GM19324 (cell line): Measurements from ENCODE around the gene HSPB7.
"Not testable (repeated sequence)": the region's sequence is repeated elsewhere in the genome, so short reads cannot be mapped to it uniquely, and the experiment has no call there.

Experiments used
- ATAC-seq: cut with Tn5 transposase; IDR thresholded peaks from one replicate; pipeline ENCODE4 v1.9.1; 2021; ENCODE audit warnings: mild to moderate bottlenecking, moderate library complexity; ENCODE audit not compliant: unreplicated experiment, low FRiP score

Gene HSPB7

DNA sequence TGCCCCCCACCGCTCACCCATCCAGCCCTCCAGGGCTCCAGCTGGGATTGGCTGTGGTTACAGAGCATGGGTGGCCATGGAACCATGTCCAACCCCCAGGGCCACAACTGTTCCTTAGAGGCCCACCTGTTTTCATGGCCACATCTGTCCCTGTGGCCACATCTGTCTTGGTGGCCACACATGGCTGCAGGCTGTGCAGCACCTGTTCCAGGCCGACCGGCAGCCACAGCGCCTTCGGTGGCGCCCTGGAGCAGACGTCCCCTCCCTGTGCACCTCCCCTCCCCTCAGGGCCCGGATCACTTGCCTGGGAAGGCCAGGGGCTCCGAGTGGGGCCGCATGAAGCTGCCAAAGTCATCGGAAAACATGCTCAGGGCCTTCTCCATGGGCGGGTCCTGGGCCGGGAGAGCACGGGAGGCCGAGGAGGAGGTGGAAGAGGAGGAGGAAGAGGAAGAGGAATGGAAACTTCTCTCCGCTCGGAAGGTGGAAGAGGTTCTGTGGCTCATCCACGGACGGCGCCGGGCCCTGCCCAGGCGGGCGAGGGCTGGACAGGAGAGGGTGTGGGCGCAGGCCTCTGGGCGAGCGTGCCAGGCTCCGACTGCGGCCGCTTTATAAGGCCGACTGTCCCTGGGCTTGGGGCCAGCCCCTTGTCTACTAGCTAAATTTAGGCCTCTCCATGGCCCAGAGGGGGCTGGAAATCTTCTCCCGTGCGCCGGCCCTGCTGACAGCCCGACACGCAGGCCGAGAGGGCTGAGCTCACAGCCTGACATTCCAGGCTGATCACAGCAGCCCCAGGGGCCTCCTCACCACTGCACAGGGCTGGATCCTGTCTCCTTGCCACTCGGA lies at the start of gene HSPB7:
TSS of gene HSPB7 (minus strand) at position 583 of the 843 bp plus-strand sequence. CDS start at position 503, 80 bp downstream.
- no peak for ATAC-seq

DNA sequence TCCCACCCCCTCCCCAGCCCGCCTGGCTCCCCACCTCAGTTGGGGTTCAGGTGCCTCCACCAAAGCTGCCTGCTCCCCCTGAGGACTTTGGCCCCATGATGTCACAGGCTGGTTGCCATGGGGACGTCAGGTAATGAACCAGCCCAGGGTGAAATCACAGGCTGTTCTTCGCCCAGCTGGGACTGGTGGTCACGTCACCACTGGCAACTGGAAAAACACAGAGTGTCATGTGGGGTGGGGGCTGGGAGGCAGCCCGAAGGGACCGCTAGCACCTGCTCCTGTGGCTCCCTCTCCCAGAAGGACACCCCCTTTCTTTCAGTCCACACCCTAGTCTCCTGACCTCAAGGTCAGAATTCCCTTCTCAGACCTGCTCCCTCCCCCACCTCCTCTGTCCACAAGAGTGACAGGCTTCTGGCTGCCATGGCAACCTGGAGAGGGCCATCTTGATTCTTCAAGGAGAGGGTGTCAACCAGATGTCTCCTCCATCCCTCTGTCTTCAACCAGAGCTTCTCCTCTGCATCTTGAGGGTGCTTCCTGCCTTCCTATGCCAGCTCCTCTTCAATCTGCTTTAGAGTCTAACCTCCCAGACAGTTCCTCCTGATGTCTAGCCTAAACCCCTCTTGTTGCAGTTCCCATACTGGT lies 49.4 kb upstream of the HSPB7 start:
- no peak for ATAC-seq

DNA sequence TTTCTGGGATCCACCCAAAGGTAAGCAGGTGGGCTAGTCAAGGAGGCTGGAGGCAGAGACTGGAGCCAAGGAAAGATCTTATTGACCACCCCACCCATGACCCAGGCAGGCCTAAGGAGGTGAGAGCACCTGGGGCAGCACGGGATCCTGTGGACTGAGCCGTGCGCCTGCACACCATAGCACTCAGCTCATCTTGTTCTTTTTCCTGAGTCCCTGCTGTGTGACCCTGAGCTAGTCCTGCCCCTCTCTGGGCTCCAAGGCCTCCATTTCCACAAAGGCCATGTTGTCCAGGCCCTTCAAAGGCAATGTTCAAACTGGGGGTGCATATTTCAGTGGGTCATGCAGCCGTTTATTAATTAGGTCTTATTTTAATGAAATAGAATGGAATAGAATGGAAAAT lies 48.4 kb upstream of the HSPB7 start:
- ATAC-seq = no peak

DNA sequence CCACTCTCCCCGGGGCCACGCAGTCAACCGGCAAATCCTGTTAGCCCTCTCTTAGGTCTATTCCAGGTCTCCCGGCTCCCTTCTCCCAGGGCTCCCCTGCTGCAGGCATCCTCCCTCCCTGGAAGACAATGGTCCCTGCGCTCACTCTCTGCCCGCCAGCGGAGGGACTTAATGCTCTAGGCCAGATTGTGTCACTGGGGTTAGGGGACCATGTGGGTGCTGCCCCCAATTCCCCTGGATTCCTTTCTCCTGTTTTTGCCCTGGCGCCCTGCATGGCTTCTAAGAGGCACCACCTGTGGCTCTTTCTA lies 47.4 kb upstream of the HSPB7 start:
- no peak for ATAC-seq

DNA sequence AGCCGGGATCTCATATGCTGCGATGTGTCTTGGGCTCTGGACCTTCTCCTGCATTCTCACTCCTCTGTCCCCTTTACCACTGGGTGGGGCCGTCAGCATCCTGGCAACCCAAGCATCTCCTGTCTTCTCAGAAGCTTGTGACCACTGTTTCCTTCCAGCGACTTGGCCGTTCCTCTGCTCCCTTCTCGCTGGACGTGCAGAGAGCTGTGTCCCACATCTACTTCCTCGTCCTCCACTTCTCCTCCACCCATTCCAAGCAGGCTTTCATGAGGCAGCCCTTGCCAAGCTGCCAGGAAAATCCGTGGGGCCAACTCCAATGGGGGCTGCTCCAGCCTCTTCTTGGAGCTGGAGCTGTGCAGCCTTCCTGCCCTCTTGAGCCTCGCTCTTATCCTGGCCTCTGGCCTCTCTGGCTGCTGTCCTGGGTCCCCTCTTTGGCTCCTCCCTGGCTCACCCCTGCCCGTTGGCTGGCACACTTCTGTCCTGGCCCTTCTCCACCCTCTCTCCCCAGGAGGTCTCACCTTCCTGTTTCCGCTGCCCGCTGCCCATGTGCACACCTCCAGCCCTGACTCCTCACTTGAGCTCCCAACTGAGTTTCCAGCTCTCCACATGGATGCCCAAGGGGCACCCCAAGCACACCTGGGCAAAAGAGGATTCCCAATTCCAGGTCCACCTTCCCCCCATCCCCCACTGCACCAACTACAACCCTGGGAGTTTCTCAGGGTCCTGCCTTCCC lies 46.9 kb upstream of the HSPB7 start:
- ATAC-seq = no peak

DNA sequence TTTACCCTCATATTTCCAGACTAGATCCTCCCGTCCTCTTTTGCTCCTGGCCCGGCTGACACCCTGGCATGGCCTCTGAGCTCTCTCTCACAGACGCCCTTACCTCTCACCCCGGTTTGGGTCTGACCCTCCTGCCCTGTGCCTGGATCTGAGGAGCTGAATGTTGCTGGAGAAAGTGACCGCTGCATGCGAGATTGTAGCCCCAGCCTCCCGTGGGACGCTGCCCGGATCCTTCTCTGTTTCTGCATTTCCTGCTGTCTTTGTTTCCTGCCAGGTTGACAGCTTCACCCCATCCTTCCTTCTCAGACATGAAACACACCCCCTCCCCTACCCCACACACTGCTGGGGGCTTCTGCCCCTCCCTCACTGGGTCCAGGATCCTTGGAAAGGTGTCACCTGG lies 46.1 kb upstream of the HSPB7 start:
- no peak for ATAC-seq

DNA sequence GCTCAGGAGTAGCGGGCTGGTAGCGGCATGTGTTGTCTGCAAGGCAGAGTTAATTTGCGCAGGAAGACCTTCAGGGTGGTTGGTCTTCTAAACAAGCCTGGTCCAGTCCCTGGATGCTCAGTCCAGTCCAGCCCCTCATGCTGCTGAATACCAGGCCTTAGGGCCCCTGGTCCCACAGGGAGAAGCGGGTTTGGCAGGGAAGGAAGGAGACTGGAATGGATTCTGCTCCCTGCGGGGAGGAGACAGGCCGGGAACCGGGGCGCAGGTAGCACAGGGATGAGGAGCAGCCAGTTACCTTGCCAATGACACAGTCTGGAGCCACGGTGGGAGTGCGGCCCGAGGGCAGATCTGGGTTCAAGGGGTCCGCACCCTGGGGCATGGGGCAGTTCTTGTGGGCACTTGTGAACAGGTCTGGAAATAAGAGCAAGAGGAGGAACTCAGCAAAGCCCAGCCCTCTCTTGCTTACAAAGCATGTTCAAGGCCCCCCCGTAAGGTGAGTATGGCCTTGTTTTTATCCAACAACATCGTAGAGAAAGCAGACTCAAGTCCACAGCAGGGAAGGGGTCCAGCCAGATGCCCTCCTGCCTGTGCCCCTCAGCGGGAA lies 45.5 kb upstream of the HSPB7 start:
- no peak for ATAC-seq

DNA sequence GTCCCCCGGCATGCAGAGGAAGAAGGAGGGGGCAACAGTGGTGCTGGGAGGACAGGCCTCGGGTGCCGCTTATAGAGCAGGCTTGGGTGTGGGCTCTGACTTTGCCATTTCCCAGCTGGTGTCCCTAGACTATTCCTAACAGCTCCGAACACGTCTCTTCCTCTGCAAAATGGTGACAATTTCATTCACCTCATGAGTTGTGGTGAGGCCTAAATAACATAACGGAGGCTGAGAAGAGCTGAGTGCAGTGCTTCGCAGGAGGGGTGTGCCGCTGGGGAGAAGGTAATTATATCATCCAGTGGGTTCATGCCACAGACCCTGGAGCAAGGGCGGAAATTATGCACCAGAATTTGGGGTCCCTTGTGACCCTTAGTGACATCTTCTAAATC lies 44.8 kb upstream of the HSPB7 start:
- ATAC-seq = not testable (repeated sequence)

DNA sequence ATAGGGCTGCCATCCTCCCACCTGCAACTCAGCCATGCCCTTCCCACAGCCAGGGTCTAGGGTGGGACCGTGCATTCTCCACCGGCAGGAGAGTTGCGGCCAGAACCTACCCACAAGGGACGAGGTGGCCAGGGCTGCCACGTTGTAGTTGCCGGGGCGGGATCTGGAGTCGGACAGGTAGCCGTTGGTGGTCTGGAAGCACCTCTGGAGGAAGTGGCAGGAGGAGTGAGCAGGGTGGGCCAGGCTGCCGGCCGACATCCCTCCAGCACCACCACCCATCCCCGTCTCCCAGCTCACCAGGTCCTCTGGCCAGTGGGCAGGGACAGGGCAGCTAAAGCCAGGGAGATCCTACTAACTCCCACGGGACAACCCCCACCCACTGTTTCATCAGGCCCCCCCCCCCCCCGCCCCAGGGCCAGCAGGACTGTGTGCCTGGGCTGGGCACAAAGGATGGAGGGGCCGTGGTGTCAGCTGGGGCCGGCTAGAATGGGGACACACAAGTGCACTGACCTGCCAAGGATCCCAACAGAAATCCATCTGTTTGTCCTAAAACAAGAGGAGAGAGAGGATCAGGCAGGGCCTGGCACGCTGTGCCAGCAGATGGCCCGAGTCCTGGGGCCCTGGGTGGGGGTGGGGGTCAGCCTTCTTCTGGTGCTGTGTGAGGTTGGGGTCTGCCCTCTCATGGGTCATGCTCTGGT lies 44.3 kb upstream of the HSPB7 start:
- not testable (repeated sequence) for ATAC-seq

DNA sequence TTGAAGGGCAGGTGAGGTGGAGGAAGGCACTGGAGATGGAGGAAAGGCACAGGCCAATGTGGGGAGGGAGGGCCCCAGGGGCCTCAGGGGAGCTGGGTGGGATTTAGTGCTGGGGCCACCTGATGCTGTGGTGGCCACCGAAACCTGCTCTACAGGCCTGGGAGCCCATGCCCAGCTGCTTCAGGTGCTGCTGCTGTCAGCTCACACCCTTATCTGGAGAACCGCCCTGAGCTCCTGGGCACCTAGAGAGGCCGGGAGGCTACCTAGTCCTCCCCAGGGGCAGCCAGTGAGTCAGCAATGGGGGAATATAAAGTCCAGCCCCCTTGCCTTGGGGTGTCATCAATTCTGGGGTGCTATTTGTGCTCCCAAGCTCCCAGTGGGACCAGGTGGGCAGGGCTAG lies 43.4 kb upstream of the HSPB7 start:
- ATAC-seq = no peak

DNA sequence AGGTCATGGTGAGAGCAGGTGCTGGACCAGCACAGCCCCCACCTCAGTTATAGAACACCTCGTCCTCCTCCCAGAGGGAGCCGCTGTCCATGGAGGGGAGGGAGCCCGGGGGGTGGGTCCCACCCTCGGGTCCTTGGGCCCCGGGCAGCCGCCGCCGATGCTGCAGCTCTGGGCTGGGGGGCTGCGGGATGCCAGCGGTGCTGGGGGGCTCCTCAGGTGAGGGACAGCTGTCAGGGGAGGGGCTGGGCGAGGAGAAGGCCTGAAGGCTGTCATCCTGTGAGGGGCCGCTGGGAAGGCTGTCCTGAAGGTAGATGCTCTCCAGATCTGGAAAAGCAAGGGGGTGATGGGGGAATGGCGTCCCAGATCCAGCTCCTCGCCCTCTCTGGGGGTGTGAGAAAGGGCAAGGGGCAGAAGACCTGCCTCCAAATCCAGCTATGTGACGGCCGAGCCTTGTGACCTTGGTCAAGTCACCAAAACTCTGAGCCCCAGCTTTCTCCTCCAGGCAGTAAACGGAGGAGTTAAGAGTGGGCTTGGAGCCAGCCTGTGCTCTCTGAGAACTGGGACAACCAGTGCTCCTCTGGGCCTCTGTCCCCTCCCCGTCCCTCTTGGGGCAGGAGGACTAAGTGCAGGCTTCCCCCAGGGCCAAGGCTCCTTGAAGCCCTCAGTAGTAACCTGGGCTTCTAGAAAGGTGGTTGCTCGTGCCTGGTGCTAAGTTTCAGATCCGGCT lies 40.7 kb upstream of the HSPB7 start:
- ATAC-seq = not testable (repeated sequence)

DNA sequence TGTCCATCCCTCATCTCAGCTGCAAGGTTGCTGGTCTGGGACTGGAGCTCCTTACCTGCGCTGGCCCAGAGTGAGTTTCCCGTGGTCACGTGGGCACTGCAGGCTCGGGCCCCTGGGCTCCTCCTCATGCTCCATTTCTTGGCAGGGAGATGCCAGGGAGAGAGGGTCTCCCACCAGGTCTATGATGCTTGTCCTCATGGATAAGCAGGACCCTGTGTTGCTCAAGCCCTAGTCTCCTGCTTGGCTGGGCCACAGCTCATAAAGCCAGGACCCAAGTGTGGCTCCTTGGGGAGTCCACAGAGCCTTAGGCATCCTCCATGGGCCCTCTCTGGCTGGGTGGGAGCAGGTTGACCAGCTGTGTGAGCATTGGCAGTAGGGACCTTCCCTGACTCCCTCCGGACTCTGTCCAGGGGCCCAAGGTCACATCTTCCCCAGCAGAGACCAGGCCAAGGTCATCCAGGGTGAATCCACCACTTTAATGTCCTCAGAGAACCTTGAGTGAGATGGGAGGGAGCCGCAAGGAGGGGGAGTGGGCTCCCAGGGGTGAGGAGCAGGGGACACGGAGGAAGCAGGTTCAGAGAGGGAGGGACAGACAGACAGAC lies 39.6 kb upstream of the HSPB7 start:
- not testable (repeated sequence) for ATAC-seq

DNA sequence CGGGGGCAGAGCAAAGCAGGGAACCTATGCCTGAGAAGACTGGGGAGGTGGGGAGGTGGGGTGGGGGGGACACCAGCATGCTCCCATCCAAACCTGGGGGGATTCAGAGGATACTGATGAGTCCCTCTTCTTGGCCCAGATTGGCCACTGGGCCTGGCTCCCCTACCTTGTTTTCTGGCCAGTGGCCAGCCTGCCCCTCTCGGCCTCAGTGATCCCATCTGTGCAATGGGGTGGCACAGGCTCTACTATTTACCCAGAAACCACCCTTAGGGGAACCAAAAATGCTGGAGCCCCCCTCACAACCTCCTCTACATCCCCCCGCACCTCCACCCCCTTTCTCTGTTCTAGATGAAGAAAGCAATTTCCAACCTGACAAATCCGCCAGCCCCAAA lies 38.7 kb upstream of the HSPB7 start:
- ATAC-seq = not testable (repeated sequence)

DNA sequence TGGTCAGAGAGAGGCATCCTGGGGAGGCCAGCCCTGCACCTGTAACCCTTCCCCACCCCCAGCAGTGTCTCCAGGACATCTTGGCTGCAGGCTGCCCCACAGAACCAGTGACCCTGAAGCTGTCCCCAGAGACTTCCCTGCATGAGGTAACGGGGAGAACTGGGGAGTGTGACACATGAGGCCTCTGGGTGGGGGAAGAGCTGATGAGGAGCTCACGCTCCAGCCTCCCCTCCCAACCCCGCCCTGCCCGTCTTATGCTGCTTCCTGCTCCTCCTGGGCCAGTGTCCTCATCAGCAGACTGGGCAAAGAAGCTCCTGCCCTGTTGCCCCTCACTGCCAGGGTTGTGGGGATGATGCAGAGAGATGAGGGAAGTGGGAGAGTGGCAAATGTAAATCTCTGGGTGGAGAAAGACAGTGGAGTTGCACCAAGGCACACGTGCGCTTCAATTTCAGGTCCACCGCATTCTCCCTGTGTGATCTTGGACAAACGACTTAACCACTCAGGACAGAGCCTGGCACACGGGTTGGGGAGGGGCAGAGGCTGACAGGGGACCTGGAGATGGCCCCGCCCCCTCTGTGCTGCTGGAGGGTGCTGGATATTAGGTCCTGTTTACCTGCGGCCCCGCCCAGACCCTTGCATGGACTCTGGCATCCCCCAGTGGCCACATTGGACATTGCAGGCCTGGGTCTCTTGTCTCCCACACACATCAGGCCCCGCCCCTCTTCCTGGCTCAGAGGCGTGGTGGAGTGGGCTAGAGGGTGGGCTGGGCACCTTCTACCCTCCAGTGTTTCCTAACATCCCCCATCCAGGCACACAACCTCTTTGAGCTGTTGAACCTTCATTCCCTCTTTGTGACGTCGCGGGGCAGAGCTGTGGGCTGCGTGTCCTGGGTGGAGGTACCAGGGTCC lies 38.0 kb upstream of the HSPB7 start:
- peak; percentile 49 for ATAC-seq

DNA sequence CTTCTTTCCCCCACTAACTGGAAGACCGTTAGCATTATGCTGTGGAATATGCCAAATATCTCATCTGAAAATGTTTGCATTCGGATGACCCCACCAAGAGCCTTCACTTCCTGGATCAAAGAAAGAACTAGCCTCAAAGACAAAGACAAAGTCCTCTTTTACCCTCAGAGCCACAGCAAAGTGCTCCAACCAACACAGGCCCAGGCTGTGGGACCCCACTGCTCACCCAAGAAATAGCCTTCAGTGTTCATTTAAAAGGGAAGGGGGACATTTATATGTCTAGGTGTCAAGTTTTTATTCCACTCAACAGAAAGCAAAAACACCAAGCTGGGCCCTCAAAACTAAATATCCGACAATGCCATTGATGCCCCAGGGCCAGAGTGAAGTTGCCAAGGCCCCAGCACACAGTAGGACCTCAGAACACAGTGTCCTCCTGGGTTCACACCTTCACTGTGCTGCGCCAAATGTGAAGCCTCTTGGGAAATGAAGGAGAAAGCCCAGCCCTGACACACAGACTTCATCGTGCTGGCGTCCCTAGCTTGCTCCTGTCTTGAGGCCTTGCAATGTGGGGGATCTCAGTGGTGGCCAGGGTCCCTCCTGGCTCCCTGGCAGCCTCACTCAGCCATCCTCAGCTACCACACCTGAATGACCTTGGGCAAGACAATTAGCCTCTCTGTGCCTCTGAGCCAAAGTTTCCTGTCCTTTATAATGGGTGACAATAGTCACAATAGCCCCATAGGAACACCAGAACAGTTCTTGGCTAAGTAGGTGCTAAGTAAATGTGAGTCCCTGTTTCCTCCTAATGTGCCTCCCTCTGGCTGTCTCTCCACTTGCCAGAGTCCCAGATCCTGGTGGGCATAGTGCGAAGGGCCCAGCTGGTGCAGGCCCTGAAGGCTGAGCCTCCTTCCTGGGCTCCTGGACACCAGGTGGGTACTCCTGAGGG lies 37.0 kb upstream of the HSPB7 start:
- no peak for ATAC-seq

DNA sequence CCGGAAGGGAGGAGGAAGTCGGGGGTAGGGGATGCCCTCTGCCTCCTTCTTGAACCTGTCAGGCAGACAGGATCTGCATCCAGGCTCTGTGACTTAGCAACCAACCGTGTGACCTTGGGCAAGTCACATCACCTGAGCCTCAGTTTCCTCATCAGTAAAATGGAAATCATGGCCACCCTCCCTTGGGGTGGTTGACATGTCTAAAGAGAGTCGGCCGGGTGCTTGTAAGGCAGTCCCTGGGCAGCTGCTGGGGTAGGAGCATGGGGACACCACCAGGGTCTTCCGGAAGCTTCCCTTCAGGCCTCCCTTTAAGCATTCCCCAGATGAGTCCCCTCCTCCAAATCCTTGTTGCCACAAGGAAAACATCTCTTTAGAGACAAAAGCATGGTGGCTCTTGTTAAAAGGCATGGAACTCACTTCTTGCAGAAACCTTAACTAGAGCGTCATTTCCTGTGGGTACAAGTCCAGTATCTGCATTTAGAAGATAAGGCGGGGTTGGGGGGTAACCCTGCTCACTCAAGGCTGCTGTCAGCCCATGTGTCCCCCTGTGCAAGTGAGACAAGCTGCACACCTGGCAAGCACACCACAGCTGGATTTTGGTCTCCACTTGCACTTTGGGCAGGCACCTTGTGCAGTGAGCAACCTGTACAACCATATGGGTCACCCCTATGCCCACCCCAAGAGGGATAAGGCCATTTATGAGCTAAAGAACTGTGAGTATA lies 36.1 kb upstream of the HSPB7 start:
- ATAC-seq = no peak

DNA sequence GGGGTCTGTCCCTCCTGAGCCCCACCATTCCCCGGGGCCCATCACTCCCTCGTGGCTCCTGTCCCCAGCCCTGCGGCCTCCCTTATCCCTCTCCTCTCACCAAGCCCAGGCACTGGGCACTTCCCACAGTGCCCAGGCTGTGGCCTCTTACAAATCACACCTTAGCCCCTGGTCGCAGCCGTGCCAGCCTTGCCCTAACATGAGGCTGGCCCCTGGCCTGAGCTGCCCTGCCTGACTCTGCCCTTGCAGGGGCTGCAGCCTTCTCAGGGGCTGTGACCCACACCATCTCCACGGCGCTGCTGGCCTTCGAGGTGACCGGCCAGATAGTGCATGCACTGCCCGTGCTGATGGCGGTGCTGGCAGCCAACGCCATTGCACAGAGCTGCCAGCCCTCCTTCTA lies 34.1 kb upstream of the HSPB7 start:
- ATAC-seq = not testable (repeated sequence)
